Erythroblast (primary cell): ENCODE data around the gene ACER2.

Source experiments
- GATA1 ChIP-seq: IDR thresholded peaks from 2 replicates; pipeline ENCODE4 v1.6.1; 2011; ENCODE audit warnings: low read depth, mild to moderate bottlenecking, control low read depth, low read length, moderate library complexity
- POLR2A ChIP-seq: IDR thresholded peaks from 2 replicates; pipeline ENCODE4 v1.6.1; 2011; ENCODE audit warnings: mild to moderate bottlenecking, low read length

GRCh38 chr9:19493876-19494275, 85.1 kb downstream of the ACER2 start:
- TF ChIP-seq POLR2A (no peak), GATA1 (no peak)
